Ovary (tissue), 9 donors: ENCODE data around the gene RHOB. TPM values are rescaled to one million over a fixed set of nuclear protein-coding genes. Genes with fewer than 3 reads are reported as not detected.

Experiments
- DNase-seq, 5 donors: peaks; one replicate each; pipeline ENCODE4 v3.0.0-alpha.2; 2019 to 2020
- H3K27ac ChIP-seq, 2 donors: fragments of 200-600 bp; one replicate each; pipeline versions ENCODE4 v1.5.1 to v1.8.0; 2019 to 2022
- H3K27me3 ChIP-seq: fragments of 200-600 bp; one replicate; pipeline ENCODE4 v1.8.0; 2022
- H3K36me3 ChIP-seq: fragments of 200-600 bp; sonication (generic); one replicate; pipeline ENCODE4 v1.5.1; 2019
- H3K4me1 ChIP-seq: one replicate; pipeline ENCODE4 v1.8.1; 2013; ENCODE audit warnings: mild to moderate bottlenecking, moderate library complexity; ENCODE audit not compliant: insufficient read depth
- H3K4me3 ChIP-seq: fragments of 200-600 bp; sonication (generic); one replicate; pipeline ENCODE4 v1.5.1; 2017
- H3K9me3 ChIP-seq, 2 donors: fragments of 200-600 bp in 1 of 2; sonication (generic) in 1 of 2; one replicate each; pipeline versions ENCODE4 v1.5.1 to v1.8.1; 2013 to 2019; ENCODE audit warnings: mild to moderate bottlenecking in 1 of 2, moderate library complexity in 1 of 2
- CTCF ChIP-seq, 3 donors: fragments of 450-650 bp in 2 of 3; fragments of 200-600 bp in 1 of 3; IDR thresholded peaks; one replicate each; pipeline versions ENCODE4 v1.5.1 to v1.8.0; 2016 to 2022; ENCODE audit warnings: antibody characterized with exemption in 3 of 3, mild to moderate bottlenecking in 1 of 3
- EP300 ChIP-seq: sonication (generic); formaldehyde crosslinking; IDR thresholded peaks from one replicate; pipeline ENCODE4 v1.6.1; 2017; ENCODE audit warnings: antibody characterized with exemption
- POLR2A ChIP-seq: fragments of 450-650 bp; IDR thresholded peaks from one replicate; pipeline ENCODE4 v1.6.1; 2017; ENCODE audit warnings: antibody characterized with exemption, mild to moderate bottlenecking, moderate library complexity
- WGBS, 3 donors: extraction: QIAGEN DNeasy Blood & Tissue Kit in 1 of 3; methylation state at CpG; one replicate each; pipeline versions ENCODE4 v1.1.5 to v1.1.7; 2013 to 2017; 5-methylcytosine and 5-hydroxymethylcytosine counted together
- intact Hi-C, 4 donors: fragments of 100-400 bp; cut with DNase I; formaldehyde crosslinking; loops; one replicate each; pipeline versions ENCODE4 v1.11.0 to v1.15.1; 2022 to 2023
- polyA plus RNA-seq, 2 donors: library from polyadenylated mRNA; stranded (reverse); fragments of 200-250 nt in 1 of 2; fragments of 350-450 nt in 1 of 2; fragmentation: Illumina TruSeq in 1 of 2; extraction: RNeasy Lipid Tissue Mini Kit (QIAGEN cat#74804) in 1 of 2; gene quantifications; one replicate each; pipeline ENCODE4 v1.2.3, GENCODE V29; 2013 to 2014
- total RNA-seq, 7 donors: library from RNA; depleted of rRNA in 2 of 7; stranded (reverse); fragments of >200 nt in 2 of 7; fragmentation: NEBNext Ultra II Directional in 3 of 7; extraction: Animal tissue kit (Norgen Biotek cat#: 25700) in 3 of 7; gene quantifications; one replicate each; pipeline versions ENCODE4 v1.1.0 to v1.2.4, GENCODE V29; 2016 to 2023
- donor health status: DM: no; HTN: no; CAD: no; lungs with moderate emphysema.
- donor health status: DM: no; HTN: no; CAD: no.
- donor health status: Bipolar disorder and iron deficiency.
- donor health status: DM: yes; HTN: yes; CAD: no.
- donor health status: DM: no; HTN: no; CAD: no.
- donor health status: DM: yes; HTN: yes; CAD: no.

RHOB gene
- total and polyA plus RNA-seq, 9 donors: 200 to 1,363 (median 432) TPM

GRCh38 chr2:20474757-20475566 is 28.1 kb downstream of the RHOB start:
- H3K27ac ChIP-seq: no peak overlapping the region
- peak in 1 of 5 donors; percentile 10 for DNase-seq

GRCh38 chr2:20475567-20475952 is 28.7 kb downstream of the RHOB start:
- Histone ChIP-seq H3K4me3 (no peak overlapping the region), H3K27me3 (no peaks in the 10 kb centered on the region), H3K9me3 (no peaks in the 10 kb centered on the region), H3K36me3 (no peaks in the 10 kb centered on the region), H3K4me1 (no peaks in the 10 kb centered on the region), H3K27ac (no peak overlapping the region)
- intact Hi-C loops: no loop called here
- WGBS, 3 donors: 97 to 99% (median 98%) methylated on average over 3 of the region's 3 CpGs
- no peak for DNase-seq
- TF ChIP-seq EP300: no peak
- TF ChIP-seq CTCF (IDR thresholded peaks at IDR 0.05): no peak
- TF ChIP-seq POLR2A: no peak

More at GRCh38 chr2:20474757-20475566, 28.1 kb downstream of the RHOB start:
- Histone ChIP-seq H3K4me3 (no peak overlapping the region), H3K4me1 (no peaks in the 10 kb centered on the region), H3K27me3 (no peaks in the 10 kb centered on the region), H3K36me3 (no peaks in the 10 kb centered on the region), H3K9me3 (no peaks in the 10 kb centered on the region)
- intact Hi-C loops: no loop called here
- no peak for TF ChIP-seq POLR2A
- no peak for TF ChIP-seq CTCF (IDR thresholded peaks at IDR 0.05)
- no peak for TF ChIP-seq EP300
- 91 to 94% (median 94%) methylated on average over 7 of the region's 7 CpGs for WGBS, 3 donors

- H3K27ac ChIP-seq: no peak overlapping the region
- no peaks in the 10 kb centered on the region for H3K4me1 ChIP-seq
- intact Hi-C loops: no loop called here
- TF ChIP-seq CTCF (IDR thresholded peaks at IDR 0.05) (no peak), POLR2A (no peak)
- no peak overlapping the region for H3K4me3 ChIP-seq
- no peaks in the 10 kb centered on the region for H3K9me3 ChIP-seq
- H3K27me3 ChIP-seq: no peaks in the 10 kb centered on the region
- no peaks in the 10 kb centered on the region for H3K36me3 ChIP-seq
- WGBS, 3 donors: 93 to 98% (median 97%) methylated on average over 1 of the region's 1 CpG
- no peak for DNase-seq
Observed at GRCh38 chr2:20476481-20476880, 29.6 kb downstream of the RHOB start.

GRCh38 chr2:20476950-20477349 is 30.1 kb downstream of the RHOB start:
- 81 to 96% (median 92%) methylated on average over 7 of the region's 7 CpGs for WGBS, 3 donors
- H3K4me1 ChIP-seq: no peaks in the 10 kb centered on the region
- H3K27ac ChIP-seq: no peak overlapping the region
- no peak for TF ChIP-seq CTCF (IDR thresholded peaks at IDR 0.05)
- TF ChIP-seq EP300: no peak
- TF ChIP-seq POLR2A: no peak
- H3K4me3 ChIP-seq: no peak overlapping the region
- H3K27me3 ChIP-seq: no peaks in the 10 kb centered on the region
- H3K36me3 ChIP-seq: no peaks in the 10 kb centered on the region
- DNase-seq: peak in 1 of 5 donors; percentile 16
- H3K9me3 ChIP-seq: no peaks in the 10 kb centered on the region
- intact Hi-C loops: no loop called here
